ENCODE data around the gene ZNF609.
"Not testable (repeated sequence)": the region's sequence is repeated elsewhere in the genome, so short reads cannot be mapped to it uniquely, and the experiment has no call there.

Gene ZNF609

DNA sequence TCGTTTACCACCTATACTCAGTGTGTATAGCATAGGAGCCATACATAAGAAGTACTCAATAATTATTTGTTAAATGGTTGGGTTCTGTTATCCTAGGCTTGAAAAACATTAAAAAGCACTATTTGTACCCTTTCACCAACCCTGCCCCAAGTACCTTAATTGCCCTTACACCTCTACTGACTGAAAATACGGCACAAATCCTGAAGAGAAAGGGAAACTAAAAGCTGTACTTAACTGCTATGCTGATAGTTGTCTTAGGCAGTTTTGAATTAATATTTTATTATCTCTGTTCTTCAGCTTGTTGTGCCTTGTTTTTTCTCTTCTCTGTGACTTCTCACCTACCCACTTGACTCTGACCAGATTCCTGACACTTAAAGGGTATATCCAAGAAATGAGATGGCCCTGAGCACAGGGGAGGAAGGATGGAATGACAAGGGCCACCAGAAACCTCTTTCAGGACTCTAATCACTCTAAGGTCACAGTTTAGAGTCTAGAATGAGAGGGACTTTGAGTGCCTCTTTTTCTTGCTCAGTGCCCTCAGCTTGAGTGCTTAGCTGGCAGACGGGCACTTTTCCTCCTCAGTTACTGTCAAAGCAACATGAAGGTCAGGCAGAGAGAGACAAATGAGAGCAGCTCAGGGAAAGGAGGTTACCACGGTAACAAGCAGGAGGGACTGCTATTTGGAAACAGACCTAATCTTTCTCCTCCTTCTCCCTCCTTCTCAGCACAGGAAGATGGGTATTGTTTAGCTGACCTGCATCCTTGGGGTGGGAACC is 136.5 kb downstream of the ZNF609 start:
- TF ChIP-seq, protein P1, sequence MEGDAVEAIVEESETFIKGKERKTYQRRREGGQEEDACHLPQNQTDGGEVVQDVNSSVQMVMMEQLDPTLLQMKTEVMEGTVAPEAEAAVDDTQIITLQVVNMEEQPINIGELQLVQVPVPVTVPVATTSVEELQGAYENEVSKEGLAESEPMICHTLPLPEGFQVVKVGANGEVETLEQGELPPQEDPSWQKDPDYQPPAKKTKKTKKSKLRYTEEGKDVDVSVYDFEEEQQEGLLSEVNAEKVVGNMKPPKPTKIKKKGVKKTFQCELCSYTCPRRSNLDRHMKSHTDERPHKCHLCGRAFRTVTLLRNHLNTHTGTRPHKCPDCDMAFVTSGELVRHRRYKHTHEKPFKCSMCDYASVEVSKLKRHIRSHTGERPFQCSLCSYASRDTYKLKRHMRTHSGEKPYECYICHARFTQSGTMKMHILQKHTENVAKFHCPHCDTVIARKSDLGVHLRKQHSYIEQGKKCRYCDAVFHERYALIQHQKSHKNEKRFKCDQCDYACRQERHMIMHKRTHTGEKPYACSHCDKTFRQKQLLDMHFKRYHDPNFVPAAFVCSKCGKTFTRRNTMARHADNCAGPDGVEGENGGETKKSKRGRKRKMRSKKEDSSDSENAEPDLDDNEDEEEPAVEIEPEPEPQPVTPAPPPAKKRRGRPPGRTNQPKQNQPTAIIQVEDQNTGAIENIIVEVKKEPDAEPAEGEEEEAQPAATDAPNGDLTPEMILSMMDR (IDR thresholded peaks at IDR 0.05; ENCODE audit: insufficient read depth, missing control alignments), result no peak
- FAIRE-seq, result peak; percentile 46
- peak; percentile 34 for DNase-seq (ENCODE audit: insufficient read length, low spot score)

DNA sequence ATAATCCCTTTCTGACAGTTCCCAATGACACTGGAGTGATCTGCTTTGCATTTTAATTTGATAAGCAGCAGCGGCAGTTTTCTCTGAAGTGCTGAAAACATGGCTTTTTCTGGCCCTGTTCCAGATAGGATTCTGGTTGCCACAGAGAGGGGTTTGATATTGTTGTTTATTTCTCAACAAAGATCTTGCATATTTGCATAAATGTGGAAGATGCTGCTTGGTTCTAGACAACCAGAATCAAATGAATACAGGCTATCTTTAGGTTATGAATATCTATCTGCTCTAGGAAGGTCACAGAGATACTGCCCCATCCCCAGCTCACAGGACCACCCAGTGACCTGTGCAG is 137.1 kb downstream of the ZNF609 start:
- TF ChIP-seq, protein P1 (IDR thresholded peaks at IDR 0.05; ENCODE audit: insufficient read depth, missing control alignments), result no peak
- no peak for DNase-seq (ENCODE audit: insufficient read length, low spot score)
- FAIRE-seq, result no peak

GRCh38 chr15:64599226-64599625 is 138.8 kb downstream of the ZNF609 start:
- TF ChIP-seq, protein P1 (IDR thresholded peaks at IDR 0.05; ENCODE audit: insufficient read depth, missing control alignments), result no peak
- DNase-seq (ENCODE audit: insufficient read length, low spot score) (no peak), FAIRE-seq (no peak)

DNA sequence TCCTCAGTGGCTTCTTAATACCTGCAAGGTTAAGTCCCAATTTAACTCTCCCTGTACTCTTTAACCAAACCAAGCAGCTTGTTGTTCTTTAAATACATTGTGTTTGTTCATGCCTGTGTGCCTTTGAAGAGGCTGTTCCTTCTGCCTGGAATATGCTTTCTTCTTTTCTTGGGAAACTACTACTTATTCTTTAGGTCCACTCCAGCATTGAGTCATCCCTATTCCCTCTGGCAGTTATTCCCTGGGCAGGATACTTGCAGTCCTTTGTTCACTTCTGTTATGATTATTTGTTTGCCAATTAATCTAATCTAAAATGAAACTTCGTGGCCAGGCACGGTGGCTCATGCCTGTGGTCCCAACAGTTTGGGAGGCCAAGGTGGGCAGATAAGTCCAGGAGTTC is 139.3 kb downstream of the ZNF609 start:
- TF ChIP-seq, protein P1 (IDR thresholded peaks at IDR 0.05; ENCODE audit: insufficient read depth, missing control alignments), result no peak
- FAIRE-seq (no peak), DNase-seq (ENCODE audit: insufficient read length, low spot score) (no peak)

GRCh38 chr15:64600794-64601193 is 140.4 kb downstream of the ZNF609 start:
- FAIRE-seq (no peak), DNase-seq (ENCODE audit: insufficient read length, low spot score) (no peak)
- TF ChIP-seq, protein P1 (IDR thresholded peaks at IDR 0.05; ENCODE audit: insufficient read depth, missing control alignments), result no peak

- TF ChIP-seq, protein P1 (IDR thresholded peaks at IDR 0.05; ENCODE audit: insufficient read depth, missing control alignments), result no peak
- FAIRE-seq (no peak), DNase-seq (ENCODE audit: insufficient read length, low spot score) (no peak)
Observed at GRCh38 chr15:64604319-64604718, 143.9 kb downstream of the ZNF609 start.

- not testable (repeated sequence) for FAIRE-seq; DNase-seq (ENCODE audit: insufficient read length, low spot score)
Observed at GRCh38 chr15:64607416-64607815, 147.0 kb downstream of the ZNF609 start.
